NCI-H146 (cell line): ENCODE data around the gene KCNIP2.
A peak's percentile ranks its signal among the peaks of the same experiment; 100 is the strongest.

Source experiments
- DNase-seq: peaks from one replicate; lab custom pipeline; 2025; lab: John Stamatoyannopoulos, UW

The KCNIP2 gene

GRCh38 chr10:101851411-101852116 lies 8.0 kb upstream of the KCNIP2 start:
- DNase-seq, result no peak

GRCh38 chr10:101850749-101851148 lies 7.1 kb upstream of the KCNIP2 start:
- DNase-seq, result no peak

GRCh38 chr10:101848894-101849351 lies 5.3 kb upstream of the KCNIP2 start:
- no peak for DNase-seq

- DNase-seq, result no peak
Observed at GRCh38 chr10:101848408-101848807, 4.8 kb upstream of the KCNIP2 start.

- no peak for DNase-seq
Observed at GRCh38 chr10:101845893-101846292, 2.3 kb upstream of the KCNIP2 start.

- DNase-seq, result no peak
Observed at GRCh38 chr10:101841826-101842225, 1.8 kb downstream of the KCNIP2 start.

- peak; percentile 83 for DNase-seq
Observed at GRCh38 chr10:101840741-101841453, 2.7 kb downstream of the KCNIP2 start.

- peak; percentile 52 for DNase-seq
Observed at GRCh38 chr10:101840102-101840684, 3.4 kb downstream of the KCNIP2 start.

- DNase-seq, result peak; percentile 69
Observed at GRCh38 chr10:101839416-101840063, 4.1 kb downstream of the KCNIP2 start.

- DNase-seq, result no peak
Observed at GRCh38 chr10:101839002-101839401, 4.6 kb downstream of the KCNIP2 start.

GRCh38 chr10:101838416-101838970 lies 5.1 kb downstream of the KCNIP2 start:
- no peak for DNase-seq

GRCh38 chr10:101837748-101838147 lies 5.9 kb downstream of the KCNIP2 start:
- DNase-seq, result no peak

GRCh38 chr10:101835362-101835761 lies 8.2 kb downstream of the KCNIP2 start:
- no peak for DNase-seq

- DNase-seq, result no peak
Observed at GRCh38 chr10:101834341-101834740, 9.3 kb downstream of the KCNIP2 start.

- no peak for DNase-seq
Observed at GRCh38 chr10:101833466-101833865, 10.1 kb downstream of the KCNIP2 start.

GRCh38 chr10:101832325-101832771 lies 11.3 kb downstream of the KCNIP2 start:
- no peak for DNase-seq

GRCh38 chr10:101831169-101831811 lies 12.3 kb downstream of the KCNIP2 start:
- no peak for DNase-seq

- peak; percentile 94 for DNase-seq
Observed at GRCh38 chr10:101830322-101831168, 13.1 kb downstream of the KCNIP2 start.

- DNase-seq, result peak; percentile 87
Observed at GRCh38 chr10:101829561-101830315, 13.9 kb downstream of the KCNIP2 start.
